Mesenchymal stem cell (in vitro differentiated cells and primary cell): ENCODE data around the gene HEYL.

ENCODE experiments used
- DNase-seq: peaks from one replicate; pipeline ENCODE4 v3.0.0-alpha.2; 2013
- H2AFZ ChIP-seq: one replicate; pipeline ENCODE4 v1.6.1; 2013; ENCODE audit warnings: low read depth, mild to moderate bottlenecking, control low read depth, inconsistent platforms, low read length, moderate library complexity
- H2AK5ac ChIP-seq: 2 replicates; pipeline ENCODE4 v1.6.1; 2013; ENCODE audit warnings: low read length, moderate library complexity, mild to moderate bottlenecking, inconsistent platforms; ENCODE audit not compliant: severe bottlenecking
- H2BK120ac ChIP-seq: one replicate; pipeline ENCODE4 v1.6.1; 2013; ENCODE audit warnings: low read depth, mild to moderate bottlenecking, inconsistent platforms, low read length, moderate library complexity
- H2BK12ac ChIP-seq, 2 experiments: one replicate each; pipeline ENCODE4 v1.6.1; 2013; ENCODE audit warnings: inconsistent platforms in 2 of 2, low read length in 2 of 2, mild to moderate bottlenecking in 2 of 2, moderate library complexity in 2 of 2, control low read depth in 1 of 2
- H2BK15ac ChIP-seq: one replicate; pipeline ENCODE4 v1.6.1; 2013; ENCODE audit warnings: mild to moderate bottlenecking, low read depth, inconsistent platforms; ENCODE audit not compliant: poor library complexity, severe bottlenecking
- H2BK5ac ChIP-seq: 2 replicates; pipeline ENCODE4 v1.6.1; 2013; ENCODE audit warnings: low read depth, mild to moderate bottlenecking, low read length, control low read depth, inconsistent platforms; ENCODE audit not compliant: poor library complexity, severe bottlenecking
- H3K14ac ChIP-seq, 2 experiments: one replicate each; pipeline ENCODE4 v1.6.1; 2013; ENCODE audit warnings: inconsistent platforms in 2 of 2, low read length in 2 of 2, control low read depth in 1 of 2, mild to moderate bottlenecking in 1 of 2, moderate library complexity in 1 of 2
- H3K18ac ChIP-seq, 2 experiments: one replicate each; pipeline ENCODE4 v1.6.1; 2013; ENCODE audit warnings: inconsistent platforms in 2 of 2, low read length in 2 of 2, control low read depth in 1 of 2, low read depth in 1 of 2, mild to moderate bottlenecking in 1 of 2
- H3K23ac ChIP-seq, 2 experiments: one replicate each; pipeline ENCODE4 v1.6.1; 2013; ENCODE audit warnings: inconsistent platforms in 2 of 2, low read length in 2 of 2, mild to moderate bottlenecking in 2 of 2, moderate library complexity in 2 of 2, control low read depth in 1 of 2
- H3K27ac ChIP-seq: 2 replicates; pipeline ENCODE4 v1.5.1; 2013; ENCODE audit warnings: mild to moderate bottlenecking, moderate library complexity, low read length, control low read depth, inconsistent platforms; ENCODE audit not compliant: poor library complexity, severe bottlenecking
- H3K27me3 ChIP-seq, 2 experiments: 2 replicates each; pipeline versions ENCODE4 v1.6.1 to v1.7.0; 2013; ENCODE audit warnings: low read length in 2 of 2, mild to moderate bottlenecking in 2 of 2, moderate library complexity in 2 of 2, control low read depth in 1 of 2, inconsistent platforms in 1 of 2; ENCODE audit not compliant: control insufficient read depth in 1 of 2, insufficient read depth in 1 of 2
- H3K36me3 ChIP-seq, 2 experiments: 2 replicates each; pipeline versions ENCODE4 v1.6.1 to v1.7.0; 2013; ENCODE audit warnings: low read length in 2 of 2, control low read depth in 1 of 2, inconsistent platforms in 1 of 2, low read depth in 1 of 2, mild to moderate bottlenecking in 1 of 2; ENCODE audit not compliant: insufficient read depth in 2 of 2, control insufficient read depth in 1 of 2
- H3K4ac ChIP-seq, 2 experiments: one replicate each; pipeline ENCODE4 v1.6.1; 2013; ENCODE audit warnings: inconsistent platforms in 2 of 2, low read length in 2 of 2, mild to moderate bottlenecking in 2 of 2, moderate library complexity in 2 of 2, control low read depth in 1 of 2, low read depth in 1 of 2
- H3K4me1 ChIP-seq: 2 replicates; pipeline ENCODE4 v1.6.1; 2013; ENCODE audit warnings: low read depth, low read length, control low read depth; ENCODE audit not compliant: control insufficient read depth, insufficient read depth
- H3K4me2 ChIP-seq: 2 replicates; pipeline ENCODE4 v1.6.1; 2013; ENCODE audit warnings: low read length, mild to moderate bottlenecking, inconsistent platforms; ENCODE audit not compliant: poor library complexity, severe bottlenecking
- H3K4me3 ChIP-seq, 2 experiments: 2 replicates each; pipeline versions ENCODE4 v1.5.1 to v1.7.0; 2013; ENCODE audit warnings: low read length in 2 of 2, mild to moderate bottlenecking in 2 of 2, control low read depth in 1 of 2, low read depth in 1 of 2; ENCODE audit not compliant: insufficient read depth in 1 of 2
- H3K79me1 ChIP-seq: replicated peaks from 2 replicates; pipeline ENCODE4 v1.6.1; 2013; ENCODE audit warnings: mild to moderate bottlenecking, control low read depth, low read length, inconsistent platforms; ENCODE audit not compliant: poor library complexity, severe bottlenecking
- H3K9ac ChIP-seq: 2 replicates; pipeline ENCODE4 v1.7.0; 2013; ENCODE audit warnings: mild to moderate bottlenecking, low read length, moderate library complexity
- H3K9me3 ChIP-seq: 2 replicates; pipeline ENCODE4 v1.7.0; 2013; ENCODE audit warnings: mild to moderate bottlenecking, low read length; ENCODE audit not compliant: control insufficient read depth
- H4K8ac ChIP-seq: one replicate; pipeline ENCODE4 v1.6.1; 2013; ENCODE audit warnings: inconsistent platforms, mild to moderate bottlenecking, low read length, moderate library complexity
- H4K91ac ChIP-seq: one replicate; pipeline ENCODE4 v1.6.1; 2013; ENCODE audit warnings: mild to moderate bottlenecking, low read length, inconsistent platforms
- WGBS: methylation state at CpG from one replicate; pipeline ENCODE4 v1.1.7; 2013; ENCODE audit warnings: mixed read lengths; 5-methylcytosine and 5-hydroxymethylcytosine counted together

HEYL gene

GRCh38 chr1:39593386-39593785, 46.1 kb downstream of the HEYL start:
- no peak overlapping the region for H3K23ac ChIP-seq
- DNase-seq = no peak

GRCh38 chr1:39592069-39592468, 47.4 kb downstream of the HEYL start:
- H2AFZ ChIP-seq = no peak overlapping the region
- H3K14ac ChIP-seq = no peak overlapping the region
- H2BK5ac ChIP-seq = no peak overlapping the region
- H3K4me3 ChIP-seq = no peak overlapping the region
- H3K27ac ChIP-seq = no peak overlapping the region
- no peak overlapping the region for H4K8ac ChIP-seq
- H3K36me3 ChIP-seq = no peaks in the 10 kb centered on the region
- H3K18ac ChIP-seq = no peak overlapping the region
- H3K9ac ChIP-seq = no peak overlapping the region
- H3K4me2 ChIP-seq = no peak overlapping the region
- H3K9me3 ChIP-seq = no peaks in the 10 kb centered on the region
- H2BK15ac ChIP-seq = no peak overlapping the region
- H2BK12ac ChIP-seq = no peak overlapping the region
- no peaks in the 10 kb centered on the region for H3K79me1 ChIP-seq
- H2BK120ac ChIP-seq = no peak overlapping the region
- no peak for DNase-seq
- H3K23ac ChIP-seq = no peak overlapping the region
- H4K91ac ChIP-seq = no peak overlapping the region
- peaks cover 34 to 46% of the 10 kb centered on the region in 2 experiments for H3K27me3 ChIP-seq
- H2AK5ac ChIP-seq = no peak overlapping the region
- H3K4ac ChIP-seq = no peak overlapping the region
- peaks cover 1% of the 10 kb centered on the region for H3K4me1 ChIP-seq
- WGBS = 78% methylated on average over 4 of the region's 4 CpGs

More at GRCh38 chr1:39593386-39593785, 46.1 kb downstream of the HEYL start:
- Histone ChIP-seq H3K4me2 (no peak overlapping the region), H2BK15ac (no peak overlapping the region), H2BK120ac (no peak overlapping the region), H3K79me1 (no peaks in the 10 kb centered on the region), H2AFZ (no peak overlapping the region), H3K27ac (no peak overlapping the region), H2BK12ac (no peak overlapping the region), H3K4me1 (peaks cover 1% of the 10 kb centered on the region), H2BK5ac (no peak overlapping the region), H3K9me3 (no peaks in the 10 kb centered on the region), H3K36me3 (no peaks in the 10 kb centered on the region), H2AK5ac (no peak overlapping the region), H3K9ac (no peak overlapping the region), H3K18ac (no peak overlapping the region), H3K4me3 (no peak overlapping the region), H3K14ac (no peak overlapping the region), H4K8ac (no peak overlapping the region), H3K4ac (no peak overlapping the region), H3K27me3 (peaks cover 34 to 53% of the 10 kb centered on the region in 2 experiments), H4K91ac (no peak overlapping the region)
- WGBS = 94% methylated on average over 4 of the region's 4 CpGs

GRCh38 chr1:39590546-39590945, 48.9 kb downstream of the HEYL start:
- H2AK5ac ChIP-seq = no peak overlapping the region
- no peak overlapping the region for H2BK120ac ChIP-seq
- H3K27me3 ChIP-seq = peaks cover 24 to 33% of the 10 kb centered on the region in 2 experiments
- H3K4me3 ChIP-seq = no peak overlapping the region
- no peak overlapping the region for H2BK5ac ChIP-seq
- no peak overlapping the region for H2BK12ac ChIP-seq
- H3K18ac ChIP-seq = no peak overlapping the region
- no peak overlapping the region for H2AFZ ChIP-seq
- no peaks in the 10 kb centered on the region for H3K9me3 ChIP-seq
- H3K79me1 ChIP-seq = no peaks in the 10 kb centered on the region
- H4K91ac ChIP-seq = no peak overlapping the region
- no peak overlapping the region for H3K9ac ChIP-seq
- H2BK15ac ChIP-seq = no peak overlapping the region
- H3K14ac ChIP-seq = no peak overlapping the region
- no peak overlapping the region for H3K4me2 ChIP-seq
- DNase-seq = peak; percentile 39
- no peak overlapping the region for H3K23ac ChIP-seq
- H3K4me1 ChIP-seq = peaks cover 1% of the 10 kb centered on the region
- 80% methylated on average over 7 of the region's 7 CpGs for WGBS
- H3K4ac ChIP-seq = no peak overlapping the region
- no peak overlapping the region for H4K8ac ChIP-seq
- H3K27ac ChIP-seq = no peak overlapping the region
- H3K36me3 ChIP-seq = no peaks in the 10 kb centered on the region

GRCh38 chr1:39585933-39586332, 53.5 kb downstream of the HEYL start:
- Histone ChIP-seq H2AK5ac (no peak overlapping the region), H3K9ac (no peak overlapping the region), H3K4ac (no peak overlapping the region), H3K14ac (no peak overlapping the region), H3K9me3 (no peaks in the 10 kb centered on the region), H3K23ac (no peak overlapping the region), H2BK15ac (no peak overlapping the region), H3K18ac (no peak overlapping the region), H2AFZ (no peak overlapping the region), H4K91ac (no peak overlapping the region), H3K36me3 (no peaks in the 10 kb centered on the region), H3K4me2 (no peak overlapping the region), H3K27ac (no peak overlapping the region), H3K4me3 (no peak overlapping the region), H4K8ac (no peak overlapping the region), H2BK120ac (no peak overlapping the region), H3K79me1 (no peaks in the 10 kb centered on the region), H2BK5ac (no peak overlapping the region), H3K4me1 (peaks cover 1% of the 10 kb centered on the region), H2BK12ac (no peak overlapping the region), H3K27me3 (peaks cover under 1 to 4% of the 10 kb centered on the region in 2 experiments)
- no peak for DNase-seq
- WGBS = 87% methylated on average over 7 of the region's 7 CpGs
